HPDE6-E6E7 (cell line): Measurements from ENCODE around the gene BTG1.

ENCODE experiments used
- DNase-seq: peaks from one replicate; pipeline ENCODE4 v3.0.0; 2011; ENCODE audit warnings: missing footprints; ENCODE audit errors: extremely low spot score

BTG1 gene

GRCh38 chr12:92145731-92146496 lies at the start of gene BTG1:
Gene BTG1 (minus strand): TSS chr12:92145846. CDS start chr12:92145535, 311 bp downstream.
- DNase-seq: peak; percentile 94

- DNase-seq: no peak
Measured at GRCh38 chr12:92194561-92194960, 48.9 kb upstream of the BTG1 start.

GRCh38 chr12:92193846-92194245 lies 48.2 kb upstream of the BTG1 start:
- no peak for DNase-seq

GRCh38 chr12:92193063-92193462 lies 47.4 kb upstream of the BTG1 start:
- no peak for DNase-seq

- DNase-seq: no peak
Measured at GRCh38 chr12:92192360-92192759, 46.7 kb upstream of the BTG1 start.

GRCh38 chr12:92191061-92191460 lies 45.4 kb upstream of the BTG1 start:
- DNase-seq: no peak

GRCh38 chr12:92188517-92189188 lies 43.0 kb upstream of the BTG1 start:
- no peak for DNase-seq

GRCh38 chr12:92186038-92186470 lies 40.4 kb upstream of the BTG1 start:
- no peak for DNase-seq

- no peak for DNase-seq
Measured at GRCh38 chr12:92185052-92185451, 39.4 kb upstream of the BTG1 start.

GRCh38 chr12:92183575-92183974 lies 37.9 kb upstream of the BTG1 start:
- DNase-seq: no peak

GRCh38 chr12:92178340-92178739 lies 32.7 kb upstream of the BTG1 start:
- DNase-seq: no peak

GRCh38 chr12:92176646-92177045 lies 31.0 kb upstream of the BTG1 start:
- no peak for DNase-seq

GRCh38 chr12:92175961-92176360 lies 30.3 kb upstream of the BTG1 start:
- no peak for DNase-seq

GRCh38 chr12:92170050-92170449 lies 24.4 kb upstream of the BTG1 start:
- DNase-seq: no peak

- DNase-seq: no peak
Measured at GRCh38 chr12:92167075-92167474, 21.4 kb upstream of the BTG1 start.

- no peak for DNase-seq
Measured at GRCh38 chr12:92164712-92165111, 19.1 kb upstream of the BTG1 start.

GRCh38 chr12:92162079-92162478 lies 16.4 kb upstream of the BTG1 start:
- no peak for DNase-seq

GRCh38 chr12:92158796-92159439 lies 13.3 kb upstream of the BTG1 start:
- no peak for DNase-seq

GRCh38 chr12:92156704-92157395 lies 11.2 kb upstream of the BTG1 start:
- no peak for DNase-seq

GRCh38 chr12:92156139-92156538 lies 10.5 kb upstream of the BTG1 start:
- DNase-seq: no peak

- DNase-seq: no peak
Measured at GRCh38 chr12:92155733-92156132, 10.1 kb upstream of the BTG1 start.

GRCh38 chr12:92151916-92152315 lies 6.3 kb upstream of the BTG1 start:
- DNase-seq: no peak
